Gastroesophageal sphincter (tissue), 4 donors: ENCODE measurements around the gene SLBP. TPM values are rescaled to one million over a fixed set of nuclear protein-coding genes. Genes with fewer than 3 reads are reported as not detected.

Source experiments
- ATAC-seq: fragments of 150-250 bp; one replicate; pipeline ENCODE4 v1.9.1; 2016; ENCODE audit warnings: mild to moderate bottlenecking, moderate library complexity
- H3K27ac ChIP-seq, 4 donors: fragments of 200-600 bp; sonication (generic) in 3 of 4; 1 replicate in 3 of 4; 2 replicates in 1 of 4; pipeline ENCODE4 v1.5.1; 2016 to 2019
- H3K27me3 ChIP-seq: fragments of 200-600 bp; sonication (generic); one replicate; pipeline ENCODE4 v1.5.1; 2019
- H3K36me3 ChIP-seq, 2 donors: fragments of 200-600 bp; sonication (generic); one replicate each; pipeline ENCODE4 v1.5.1; 2019; ENCODE audit warnings: control low read depth in 1 of 2
- H3K4me1 ChIP-seq, 3 donors: fragments of 200-600 bp; sonication (generic); 1 replicate in 2 of 3; 2 replicates in 1 of 3; pipeline ENCODE4 v1.5.1; 2016 to 2019; ENCODE audit warnings: control low read depth in 2 of 3
- H3K4me3 ChIP-seq, 2 donors: fragments of 200-600 bp; sonication (generic); one replicate each; pipeline ENCODE4 v1.5.1; 2019; ENCODE audit warnings: mild to moderate bottlenecking in 1 of 2, moderate library complexity in 1 of 2
- H3K9me3 ChIP-seq, 3 donors: fragments of 200-600 bp; sonication (generic); one replicate each; pipeline ENCODE4 v1.5.1; 2017 to 2019; ENCODE audit warnings: control low read depth in 2 of 3
- EP300 ChIP-seq: sonication (generic); formaldehyde crosslinking; IDR thresholded peaks from one replicate; pipeline ENCODE4 v1.6.1; 2017; ENCODE audit warnings: antibody characterized with exemption, mild to moderate bottlenecking
- POLR2A ChIP-seq, 2 donors: fragments of 450-650 bp; IDR thresholded peaks; one replicate each; pipeline ENCODE4 v1.6.1; 2017; ENCODE audit warnings: antibody characterized with exemption in 2 of 2, mild to moderate bottlenecking in 2 of 2, moderate library complexity in 1 of 2
- POLR2AphosphoS5 ChIP-seq: sonication (generic); formaldehyde crosslinking; IDR thresholded peaks from one replicate; pipeline ENCODE4 v1.6.1; 2017; ENCODE audit warnings: antibody characterized with exemption
- WGBS, 2 donors: methylation state at CpG; one replicate each; pipeline ENCODE4 v1.1.5; 2018; ENCODE audit warnings: low coverage in 1 of 2; 5-methylcytosine and 5-hydroxymethylcytosine counted together
- small RNA-seq, 4 donors: library from RNA; depleted of rRNA; stranded (forward); fragments of <200 nt; gene quantifications; one replicate each; pipeline ENCODE3, GENCODE V24; 2016
- total RNA-seq, 4 donors: library from RNA; depleted of rRNA; stranded (reverse); fragments of >200 nt; gene quantifications; one replicate each; pipeline ENCODE4 v1.1.0, GENCODE V29; 2016
- TF ChIP-seq, protein P1 (sequence below), 4 experiments: fragments of 200-600 bp in 2 of 4; fragments of 450-650 bp in 2 of 4; sonication (generic) in 1 of 4; IDR thresholded peaks; one replicate each; pipeline ENCODE4 v1.5.1; 2017 to 2019; ENCODE audit warnings: antibody characterized with exemption in 4 of 4, mild to moderate bottlenecking in 2 of 4, moderate library complexity in 2 of 4

Gene SLBP
- total RNA-seq, 4 donors from 2014 or later, result 34.1 to 54.0 (median 38.6) TPM

DNA sequence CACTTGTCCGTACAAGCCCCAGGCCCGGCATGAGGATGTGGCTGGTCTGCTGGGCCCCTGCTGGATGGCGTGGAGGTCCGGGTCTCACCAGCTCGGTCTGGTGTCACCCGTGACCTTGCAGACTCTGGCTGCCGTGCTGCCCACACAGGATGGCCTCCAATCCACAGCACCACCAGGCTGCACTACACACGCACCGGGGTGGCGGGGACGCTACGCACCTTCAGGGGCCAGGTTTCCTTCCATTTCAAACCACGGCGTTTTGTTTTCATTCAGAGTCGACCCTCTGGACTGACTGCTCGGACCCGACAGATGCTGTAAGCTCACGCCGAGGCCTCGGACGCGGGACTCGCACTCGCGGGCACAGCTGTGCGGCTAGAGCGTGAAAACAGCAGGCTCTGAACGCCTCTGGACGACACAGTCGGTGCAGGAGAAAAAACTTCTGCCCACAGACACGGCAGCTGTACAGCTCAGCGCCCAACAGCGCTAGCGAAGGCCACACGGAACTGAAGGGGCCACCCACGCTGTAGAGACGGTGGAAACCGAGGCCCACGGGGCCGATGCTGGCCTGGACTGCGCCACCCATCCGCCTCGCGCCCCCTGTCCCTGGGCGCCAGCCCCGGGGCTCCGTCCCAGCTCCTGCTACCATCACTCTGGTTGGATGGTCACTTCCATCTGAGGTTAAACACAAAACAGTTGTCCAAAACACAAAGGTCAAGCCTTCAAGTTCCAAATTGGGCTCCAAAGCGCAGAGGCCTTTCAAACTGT lies 68.0 kb downstream of the SLBP start:
- no peak overlapping the region for H3K4me3 ChIP-seq
- peak overlapping the region in 2 of 4 donors; percentile 26 to 35 for H3K27ac ChIP-seq
- no peak for ATAC-seq
- no peaks in the 10 kb centered on the region for H3K27me3 ChIP-seq
- TF ChIP-seq POLR2A (IDR thresholded peaks at IDR 0.05) (no peak), EP300 (no peak), POLR2AphosphoS5 (no peak)
- TF ChIP-seq, protein P1, sequence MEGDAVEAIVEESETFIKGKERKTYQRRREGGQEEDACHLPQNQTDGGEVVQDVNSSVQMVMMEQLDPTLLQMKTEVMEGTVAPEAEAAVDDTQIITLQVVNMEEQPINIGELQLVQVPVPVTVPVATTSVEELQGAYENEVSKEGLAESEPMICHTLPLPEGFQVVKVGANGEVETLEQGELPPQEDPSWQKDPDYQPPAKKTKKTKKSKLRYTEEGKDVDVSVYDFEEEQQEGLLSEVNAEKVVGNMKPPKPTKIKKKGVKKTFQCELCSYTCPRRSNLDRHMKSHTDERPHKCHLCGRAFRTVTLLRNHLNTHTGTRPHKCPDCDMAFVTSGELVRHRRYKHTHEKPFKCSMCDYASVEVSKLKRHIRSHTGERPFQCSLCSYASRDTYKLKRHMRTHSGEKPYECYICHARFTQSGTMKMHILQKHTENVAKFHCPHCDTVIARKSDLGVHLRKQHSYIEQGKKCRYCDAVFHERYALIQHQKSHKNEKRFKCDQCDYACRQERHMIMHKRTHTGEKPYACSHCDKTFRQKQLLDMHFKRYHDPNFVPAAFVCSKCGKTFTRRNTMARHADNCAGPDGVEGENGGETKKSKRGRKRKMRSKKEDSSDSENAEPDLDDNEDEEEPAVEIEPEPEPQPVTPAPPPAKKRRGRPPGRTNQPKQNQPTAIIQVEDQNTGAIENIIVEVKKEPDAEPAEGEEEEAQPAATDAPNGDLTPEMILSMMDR (IDR thresholded peaks at IDR 0.05), result no peak
- no peaks in the 10 kb centered on the region for H3K9me3 ChIP-seq
- no peaks in the 10 kb centered on the region for H3K36me3 ChIP-seq
- peaks cover 0 to 18% (median 4%) of the 10 kb centered on the region in 3 donors for H3K4me1 ChIP-seq
- 92 to 100% methylated on average over 4 to 7 of the region's 48 CpGs for WGBS, 2 donors

Small RNA genes lying within 50 kb of the gene (small RNA-seq; reads per million reads assigned to genes)
- 0 reads per million in 4 donors for gene RF00019

Other genes with a start within 250 kb of the SLBP start
- 10 to 100 TPM in 1 of 4 donors, 1 to 10 TPM in 3; 1.2 to 18.4 (median 4.9) TPM for gene FAM53A, start 28.0 kb downstream of the SLBP start, total RNA-seq
- gene TMEM129, start 9.0 kb upstream of the SLBP start, total RNA-seq, result 10 to 100 TPM; 46.6 to 94.2 (median 64.6) TPM
- 1 to 10 TPM; 6.0 to 8.2 (median 7.1) TPM for gene TACC3, start 9.2 kb upstream of the SLBP start, total RNA-seq
- 10 to 100 TPM in 1 of 4 donors, 1 to 10 TPM in 3; 1.4 to 17.7 (median 1.8) TPM for gene FGFR3, start 81.0 kb upstream of the SLBP start, total RNA-seq
- 10 to 100 TPM; 24.0 to 29.2 (median 26.9) TPM for gene LETM1, start 143.8 kb upstream of the SLBP start, total RNA-seq
- 10 to 100 TPM; 37.8 to 47.3 (median 39.4) TPM for gene NSD2, start 159.1 kb upstream of the SLBP start, total RNA-seq